ENCODE results near the gene PDE4D.
"Not testable (repeated sequence)": the region's sequence is repeated elsewhere in the genome, so short reads cannot be mapped to it uniquely, and the experiment has no call there.

PDE4D gene

GRCh38 chr5:59789197-59789596, 104.3 kb downstream of the PDE4D start:
- Histone ChIP-seq H3K9me3 (peaks cover 3% of the 10 kb centered on the region; the same call in 1 of the 2 replicates), H3K36me3 (no peaks in the 10 kb centered on the region), H3K4me1 (peaks cover 3% of the 10 kb centered on the region; the same call in 1 of the 2 replicates), H3K27me3 (no peaks in the 10 kb centered on the region), H3K4me3 (ENCODE audit: low read depth, low read length) (no peak overlapping the region)
- TF ChIP-seq, protein P1, sequence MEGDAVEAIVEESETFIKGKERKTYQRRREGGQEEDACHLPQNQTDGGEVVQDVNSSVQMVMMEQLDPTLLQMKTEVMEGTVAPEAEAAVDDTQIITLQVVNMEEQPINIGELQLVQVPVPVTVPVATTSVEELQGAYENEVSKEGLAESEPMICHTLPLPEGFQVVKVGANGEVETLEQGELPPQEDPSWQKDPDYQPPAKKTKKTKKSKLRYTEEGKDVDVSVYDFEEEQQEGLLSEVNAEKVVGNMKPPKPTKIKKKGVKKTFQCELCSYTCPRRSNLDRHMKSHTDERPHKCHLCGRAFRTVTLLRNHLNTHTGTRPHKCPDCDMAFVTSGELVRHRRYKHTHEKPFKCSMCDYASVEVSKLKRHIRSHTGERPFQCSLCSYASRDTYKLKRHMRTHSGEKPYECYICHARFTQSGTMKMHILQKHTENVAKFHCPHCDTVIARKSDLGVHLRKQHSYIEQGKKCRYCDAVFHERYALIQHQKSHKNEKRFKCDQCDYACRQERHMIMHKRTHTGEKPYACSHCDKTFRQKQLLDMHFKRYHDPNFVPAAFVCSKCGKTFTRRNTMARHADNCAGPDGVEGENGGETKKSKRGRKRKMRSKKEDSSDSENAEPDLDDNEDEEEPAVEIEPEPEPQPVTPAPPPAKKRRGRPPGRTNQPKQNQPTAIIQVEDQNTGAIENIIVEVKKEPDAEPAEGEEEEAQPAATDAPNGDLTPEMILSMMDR (IDR thresholded peaks at IDR 0.05; ENCODE audit: low read depth, low read length), result no peak
- no peak for DNase-seq

GRCh38 chr5:59786334-59786805, 107.2 kb downstream of the PDE4D start:
- H3K4me1 ChIP-seq, result peaks cover 3% of the 10 kb centered on the region; the same call in 1 of the 2 replicates
- no peaks in the 10 kb centered on the region for H3K36me3 ChIP-seq
- TF ChIP-seq, protein P1 (IDR thresholded peaks at IDR 0.05; ENCODE audit: low read depth, low read length), result no peak
- DNase-seq, result no peak
- H3K9me3 ChIP-seq, result peaks cover 3% of the 10 kb centered on the region; the same call in 1 of the 2 replicates
- no peak overlapping the region for H3K4me3 ChIP-seq (ENCODE audit: low read depth, low read length)
- H3K27me3 ChIP-seq, result no peaks in the 10 kb centered on the region

DNA sequence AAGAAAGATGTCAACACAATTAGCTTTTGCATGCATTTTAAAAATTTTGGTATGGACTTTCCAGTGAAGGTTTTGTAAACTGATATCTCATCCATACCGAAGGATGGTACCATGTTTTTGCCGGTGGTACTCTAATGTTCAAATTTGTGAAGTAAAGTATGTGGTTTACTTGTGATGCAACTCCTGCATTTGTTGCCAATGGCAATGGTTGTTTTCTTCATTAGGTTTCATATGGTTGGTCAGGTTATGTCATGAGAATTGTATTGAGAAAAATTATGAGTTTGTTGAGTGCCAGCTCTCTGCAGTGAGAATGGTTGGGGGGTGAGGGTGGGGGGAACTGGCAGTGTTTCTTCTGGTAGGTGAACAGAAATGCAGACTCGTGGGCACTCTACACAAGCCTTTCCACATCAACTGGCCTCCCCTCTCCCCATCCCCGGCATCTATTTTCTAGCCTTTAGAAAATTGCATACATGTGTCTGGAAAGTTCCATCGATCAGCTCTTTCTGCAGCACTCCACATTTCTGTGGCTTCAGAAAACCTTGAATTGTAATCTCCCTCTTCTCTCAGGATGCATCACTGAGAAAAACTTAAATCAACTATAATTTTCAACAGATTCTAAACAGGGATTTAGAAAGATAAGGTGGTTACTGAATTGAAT, 107.7 kb downstream of the PDE4D start:
- no peak overlapping the region for H3K4me3 ChIP-seq (ENCODE audit: low read depth, low read length)
- TF ChIP-seq, protein P1 (IDR thresholded peaks at IDR 0.05; ENCODE audit: low read depth, low read length), result no peak
- no peaks in the 10 kb centered on the region for H3K27me3 ChIP-seq
- H3K4me1 ChIP-seq, result peaks cover 3% of the 10 kb centered on the region; the same call in 1 of the 2 replicates
- no peaks in the 10 kb centered on the region for H3K36me3 ChIP-seq
- DNase-seq, result no peak
- H3K9me3 ChIP-seq, result peaks cover 3% of the 10 kb centered on the region; the same call in 1 of the 2 replicates

DNA sequence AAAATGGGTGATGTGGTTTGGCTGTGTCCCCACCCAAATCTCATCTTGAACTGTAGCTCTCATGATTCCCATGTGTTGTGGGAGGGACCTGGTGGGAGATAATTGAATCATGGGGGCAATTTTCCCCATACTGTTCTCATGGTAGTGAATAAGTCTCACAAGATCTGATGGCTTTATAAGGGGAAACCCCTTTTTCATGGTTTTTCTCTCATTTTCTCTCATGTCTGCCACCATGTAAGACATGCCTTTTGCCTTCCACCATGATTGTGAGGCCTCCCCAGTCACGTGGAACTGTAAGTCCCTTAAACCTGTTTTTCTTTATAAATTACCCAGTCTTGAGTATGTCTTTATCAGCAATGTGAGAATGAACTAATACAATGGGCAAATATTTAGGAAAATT, 108.8 kb downstream of the PDE4D start:
- H3K9me3 ChIP-seq; H3K4me1 ChIP-seq; H3K27me3 ChIP-seq; H3K4me3 ChIP-seq (ENCODE audit: low read depth, low read length); H3K36me3 ChIP-seq; DNase-seq: not testable (repeated sequence)

- H3K4me1 ChIP-seq, result peaks cover 3% of the 10 kb centered on the region; the same call in 1 of the 2 replicates
- TF ChIP-seq, protein P1 (IDR thresholded peaks at IDR 0.05; ENCODE audit: low read depth, low read length), result no peak
- no peaks in the 10 kb centered on the region for H3K36me3 ChIP-seq
- no peaks in the 10 kb centered on the region for H3K27me3 ChIP-seq
- no peak overlapping the region for H3K4me3 ChIP-seq (ENCODE audit: low read depth, low read length)
- DNase-seq, result no peak
- peaks cover 3% of the 10 kb centered on the region; the same call in 1 of the 2 replicates for H3K9me3 ChIP-seq
These were observed 110.3 kb downstream of the PDE4D start for GRCh38 chr5:59783264-59783663.

DNA sequence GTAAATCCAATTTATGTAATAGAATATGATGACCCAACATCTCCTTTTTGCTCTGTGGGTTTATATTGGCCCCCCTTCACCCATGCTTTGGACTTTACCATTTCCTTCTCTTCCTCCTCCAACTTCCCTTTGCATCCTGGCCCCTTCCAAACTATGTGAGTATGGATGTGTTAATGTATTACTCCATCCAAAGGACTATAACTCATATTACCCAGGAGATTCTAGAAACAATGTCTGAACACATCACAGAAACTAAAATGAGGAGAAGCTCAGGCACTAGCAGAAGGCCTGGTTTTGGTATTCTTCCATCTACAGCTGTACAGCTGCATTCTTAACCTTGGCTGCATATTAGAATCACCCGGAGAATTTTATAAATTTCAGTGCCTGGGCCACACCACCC, 110.7 kb downstream of the PDE4D start:
- Histone ChIP-seq H3K4me1 (peaks cover 3% of the 10 kb centered on the region; the same call in 1 of the 2 replicates), H3K36me3 (no peaks in the 10 kb centered on the region), H3K9me3 (peaks cover 3% of the 10 kb centered on the region; the same call in 1 of the 2 replicates), H3K27me3 (no peaks in the 10 kb centered on the region), H3K4me3 (ENCODE audit: low read depth, low read length) (no peak overlapping the region)
- no peak for DNase-seq
- TF ChIP-seq, protein P1 (IDR thresholded peaks at IDR 0.05; ENCODE audit: low read depth, low read length), result no peak

Data from BE2C (cell line).